Left forelimb (tissue), 1 donor: ENCODE measurements around the gene BLMH.
"Not testable (repeated sequence)": the region's sequence is repeated elsewhere in the genome, so short reads cannot be mapped to it uniquely, and the experiment has no call there.

Source experiments
- DNase-seq: peaks from one replicate; pipeline ENCODE4 v3.0.0-alpha.2; 2018; ENCODE audit warnings: low spot score

The BLMH gene

DNA sequence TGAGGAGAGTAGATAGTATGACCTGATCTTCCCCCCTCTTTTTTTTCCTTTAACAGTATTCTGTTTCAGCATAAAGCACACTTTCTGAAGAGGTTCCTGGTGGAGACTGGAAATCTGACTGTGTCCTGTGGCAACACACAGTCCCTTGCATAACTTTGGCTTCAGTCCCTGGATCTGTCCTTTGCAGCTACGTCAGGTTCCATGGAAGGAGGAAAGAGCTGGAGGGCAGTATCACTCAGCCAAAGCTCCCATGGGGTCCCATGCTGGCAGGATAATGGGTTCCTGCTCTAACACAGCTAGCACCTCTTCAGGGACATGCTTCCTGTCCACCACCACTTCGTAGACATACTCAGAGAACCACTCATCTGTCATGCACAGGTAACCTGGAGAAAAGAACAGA, 43.0 kb downstream of the BLMH start:
- no peak for DNase-seq

DNA sequence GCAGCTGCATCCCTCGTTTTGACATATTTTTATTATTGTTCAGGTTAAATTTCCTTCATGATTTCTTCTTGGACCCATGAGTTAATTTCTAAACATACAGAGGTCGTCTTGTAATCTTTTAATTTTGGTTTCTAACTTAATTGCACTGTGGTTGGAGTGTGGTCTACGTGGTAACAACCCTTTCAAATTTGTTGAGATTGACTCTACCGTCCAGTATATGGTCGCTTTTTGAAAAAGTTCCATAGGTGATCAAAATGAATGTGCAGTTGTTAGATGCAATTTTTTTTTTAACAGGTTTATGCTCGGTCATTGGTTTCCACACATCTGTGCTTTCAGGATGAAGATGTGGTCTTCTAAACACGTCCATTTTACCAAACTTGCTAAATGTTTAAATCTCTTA, 45.3 kb downstream of the BLMH start:
- DNase-seq: no peak

DNA sequence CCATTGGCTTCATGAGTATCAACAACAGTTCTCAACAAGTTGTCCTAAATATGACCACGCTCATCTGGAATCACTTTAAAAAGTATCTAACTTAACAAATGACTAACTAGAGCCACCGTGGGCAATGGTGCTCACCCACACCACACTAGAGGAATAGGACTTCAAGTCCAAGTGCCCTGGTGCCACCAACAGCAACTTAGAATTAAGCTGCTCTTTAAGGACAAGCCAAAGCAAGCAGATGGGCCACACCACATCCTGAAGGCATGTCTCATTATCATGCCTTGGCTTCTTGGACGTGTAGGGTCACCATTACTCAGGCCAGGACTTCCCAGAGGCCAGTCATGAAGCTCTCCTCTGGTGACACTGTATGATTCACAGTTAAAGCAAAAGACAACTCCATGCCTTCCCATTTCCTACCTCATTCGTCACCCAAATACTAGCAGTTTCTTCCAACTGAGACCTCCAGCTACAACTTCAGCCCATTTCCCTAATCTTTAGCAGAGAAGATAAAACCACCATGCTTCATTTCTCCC, 46.8 kb downstream of the BLMH start:
- DNase-seq: no peak

DNA sequence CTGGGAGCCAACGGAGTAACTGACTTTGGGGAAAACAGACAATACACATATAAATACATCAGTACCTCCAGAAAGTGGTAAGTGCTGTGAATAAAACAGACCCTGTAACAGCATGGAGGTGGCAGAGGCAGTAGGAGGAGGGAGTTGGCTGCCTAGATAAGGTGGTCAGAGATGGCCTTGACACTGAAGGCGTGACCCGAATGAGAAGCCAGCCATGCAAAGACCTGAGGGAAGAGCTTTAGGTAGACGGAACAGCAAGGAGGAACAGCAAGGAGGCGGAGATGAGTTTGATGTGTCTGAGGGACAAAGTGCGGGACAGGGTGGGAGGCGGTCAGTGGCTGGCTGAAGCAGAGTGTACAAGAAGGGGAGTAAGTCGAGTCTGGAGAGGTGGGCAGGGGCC, 48.2 kb downstream of the BLMH start:
- no peak for DNase-seq

GRCh38 chr17:30243002-30243401, 48.7 kb downstream of the BLMH start:
- DNase-seq: no peak

GRCh38 chr17:30241051-30241450, 50.7 kb downstream of the BLMH start:
- DNase-seq: no peak

- DNase-seq: no peak
Measured at GRCh38 chr17:30240177-30240576, 51.6 kb downstream of the BLMH start.

DNA sequence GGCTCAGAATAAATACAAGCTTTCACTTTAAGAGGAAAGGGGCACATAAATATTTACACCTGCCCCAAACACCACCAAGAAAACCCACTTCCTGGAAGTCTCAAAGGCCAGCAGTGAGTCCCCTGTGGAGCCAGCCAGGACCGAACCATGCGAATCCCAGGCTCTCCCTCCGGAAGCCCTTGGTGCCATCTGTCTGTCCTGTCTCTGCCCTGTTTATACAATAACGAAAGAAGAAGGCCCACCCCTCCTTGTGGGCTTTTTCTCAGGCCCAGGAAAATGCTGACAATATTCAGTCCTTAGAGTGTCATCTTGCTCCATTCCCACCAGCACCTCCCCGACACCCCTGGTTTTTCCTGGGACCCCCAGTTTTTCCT, 52.7 kb downstream of the BLMH start:
- no peak for DNase-seq

DNA sequence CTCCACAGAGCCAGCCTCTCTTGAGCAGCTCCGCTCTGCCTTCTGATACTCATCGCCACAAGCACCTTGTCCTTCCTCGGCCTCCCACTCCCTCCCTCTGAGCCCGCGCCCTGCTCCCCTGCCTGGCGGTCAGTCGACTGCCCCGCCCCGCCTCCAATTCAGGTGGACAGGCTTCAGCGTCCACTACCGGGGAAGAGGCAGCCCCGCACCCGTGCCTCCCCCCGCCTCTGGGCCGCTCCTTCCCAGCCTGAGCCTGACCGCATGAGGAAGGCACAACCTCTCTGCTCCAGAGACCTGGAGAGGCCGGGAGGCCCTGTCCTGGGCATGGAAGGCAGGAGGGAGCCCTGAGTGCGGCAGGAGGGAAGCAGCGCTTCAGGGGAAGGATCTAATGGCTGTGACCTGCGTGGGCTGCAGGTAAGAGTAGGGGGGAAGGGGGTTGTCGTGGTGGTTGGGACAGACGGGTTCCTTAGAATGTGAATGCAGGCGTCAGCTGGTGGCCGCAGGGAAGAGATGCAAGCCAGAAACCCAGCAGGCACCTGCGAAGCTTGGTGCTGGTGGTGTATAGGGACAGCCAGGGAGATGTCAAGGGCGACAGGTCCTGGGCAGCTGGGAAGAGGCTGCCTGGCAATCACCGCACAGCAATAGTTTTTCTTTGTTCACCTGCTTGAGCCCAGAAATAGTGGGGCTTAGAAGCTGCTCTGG, 53.2 kb downstream of the BLMH start:
- no peak for DNase-seq

DNA sequence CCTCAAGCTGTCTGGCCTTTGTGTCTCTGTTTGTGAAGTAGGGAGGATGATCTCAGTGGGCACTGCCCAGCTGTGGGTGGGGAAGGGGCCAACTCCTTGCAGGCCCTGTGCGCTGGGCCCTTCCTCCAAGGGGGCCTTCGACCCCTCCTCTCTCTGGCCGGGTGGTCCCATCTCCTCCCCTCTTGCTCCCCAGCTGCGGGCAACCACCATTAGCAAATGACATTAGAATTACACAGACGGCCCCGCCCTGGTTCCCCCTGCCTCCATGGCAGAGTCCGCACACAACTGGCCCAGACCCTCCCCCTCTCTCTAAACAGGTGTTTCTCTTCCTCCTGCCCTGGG, 53.8 kb downstream of the BLMH start:
- no peak for DNase-seq

DNA sequence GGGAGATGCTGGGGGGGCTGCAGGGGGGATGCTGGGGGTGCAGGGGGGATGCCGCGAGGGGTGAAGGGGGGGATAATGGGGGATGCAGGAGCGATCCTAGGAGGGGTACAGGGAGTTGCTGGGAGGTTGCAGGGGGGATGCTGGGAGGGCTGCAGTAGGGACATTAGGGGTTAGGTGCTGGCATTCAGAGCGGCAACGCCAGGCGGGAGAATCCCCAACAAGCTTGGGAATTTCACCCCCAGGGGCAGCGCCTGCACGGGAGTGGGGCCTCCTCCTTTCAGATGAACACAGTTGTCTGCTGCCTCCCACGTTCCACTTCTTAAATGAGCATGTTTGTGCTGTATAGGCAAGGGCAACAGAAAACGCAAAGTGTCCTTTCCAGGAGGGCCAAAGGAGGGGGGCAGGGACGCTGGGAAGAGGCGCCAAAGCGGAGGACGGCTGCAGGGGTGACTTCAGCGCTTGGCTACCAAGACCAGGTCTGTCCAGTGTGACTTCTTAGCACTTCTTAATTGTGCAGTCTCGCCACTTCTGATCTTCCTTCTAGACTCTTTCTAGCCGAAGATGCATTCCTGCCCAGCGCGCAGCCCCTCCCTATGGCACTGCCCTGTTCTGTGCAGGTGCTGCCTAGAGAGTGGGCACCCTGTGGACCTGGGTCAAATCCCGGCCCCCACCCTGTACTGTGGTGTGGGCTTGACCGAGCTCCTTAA, 54.3 kb downstream of the BLMH start:
- DNase-seq: no peak

GRCh38 chr17:30236766-30237165, 55.0 kb downstream of the BLMH start:
- DNase-seq: no peak

DNA sequence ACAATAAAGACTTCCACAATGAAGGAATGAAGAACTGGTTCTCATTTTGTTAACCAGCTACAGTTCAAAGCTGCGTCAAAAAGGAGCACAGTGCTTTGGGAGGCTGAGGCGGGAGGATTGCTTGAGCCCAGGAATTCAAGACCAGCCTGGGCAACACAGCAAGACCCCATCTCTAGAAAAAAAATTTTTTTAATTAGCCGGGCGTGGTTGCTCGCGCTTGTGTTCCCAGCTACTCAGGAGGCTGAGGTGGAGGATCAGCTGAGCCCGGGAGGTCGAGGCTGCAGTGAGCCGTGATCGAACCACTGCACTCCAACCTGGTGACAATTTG, 55.5 kb downstream of the BLMH start:
- DNase-seq: no peak

DNA sequence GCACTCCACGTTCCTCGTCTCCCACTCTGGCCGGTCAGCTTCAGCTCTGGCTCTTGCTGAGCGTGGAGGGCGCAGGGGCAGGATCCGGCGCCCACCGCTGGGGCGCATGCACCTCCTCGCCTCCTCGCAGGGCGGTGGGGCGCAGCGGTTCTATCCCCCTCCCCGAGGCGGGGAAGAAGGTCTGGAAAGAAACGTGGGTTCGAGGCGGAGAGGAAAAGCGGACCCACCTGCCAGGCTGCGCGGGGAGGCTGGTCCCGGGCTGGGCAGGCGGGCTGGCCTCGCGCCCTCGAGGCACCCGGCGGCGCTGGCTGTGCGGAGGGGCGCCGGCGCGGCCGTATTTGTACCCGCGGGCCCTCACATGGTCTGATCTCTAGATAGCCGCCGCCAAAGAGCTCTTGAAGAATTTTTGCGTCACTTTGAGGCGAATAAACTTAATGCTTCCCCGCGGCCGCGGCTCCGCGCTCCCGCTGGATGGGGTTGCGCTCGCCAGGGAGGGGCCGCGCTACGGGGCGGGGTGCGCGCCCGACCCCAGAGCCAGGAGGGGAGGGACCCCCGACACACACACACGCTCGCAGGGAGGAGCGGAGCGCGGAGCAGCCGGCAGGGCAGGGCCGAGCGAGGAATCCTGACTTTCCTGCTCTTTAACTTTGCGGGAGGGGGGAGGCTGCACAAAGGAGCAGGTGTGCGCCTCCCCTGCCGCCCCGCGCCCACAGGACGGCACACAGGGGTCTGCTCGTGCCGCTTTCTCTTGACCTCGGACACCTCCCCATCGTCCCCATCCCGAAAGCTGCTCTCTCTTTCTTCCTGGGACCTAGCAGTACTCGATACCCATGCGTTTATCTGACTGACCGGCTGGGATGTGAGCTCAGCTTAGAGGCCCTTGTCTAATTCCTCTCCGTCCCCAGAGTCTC, 56.1 kb downstream of the BLMH start, which contains the start of gene SLC6A4:
Gene SLC6A4 (minus strand): TSS at position 312 of the 911 bp plus-strand sequence. CDS start 13,739 bp downstream, outside the sequence.
- peak; percentile 57 for DNase-seq

DNA sequence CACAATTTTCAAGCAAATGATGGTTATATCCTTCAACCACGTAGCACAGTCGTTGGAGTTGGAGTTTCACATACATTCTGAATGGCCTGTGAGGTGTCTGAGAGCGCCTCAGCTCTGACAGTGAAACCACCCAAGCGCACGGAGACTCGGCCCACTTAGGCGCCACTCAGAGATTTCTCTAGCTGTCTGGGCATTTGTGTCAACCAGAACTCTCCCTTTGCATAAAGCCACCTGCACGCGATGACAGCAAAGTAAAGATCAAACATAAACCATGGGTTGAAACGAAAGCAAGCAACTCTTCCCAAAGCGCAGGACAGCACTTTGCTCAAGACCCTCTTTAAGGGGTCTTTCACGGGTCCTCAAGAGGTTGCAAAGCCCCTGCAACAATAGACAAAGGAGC, 56.8 kb downstream of the BLMH start:
- DNase-seq: no peak

DNA sequence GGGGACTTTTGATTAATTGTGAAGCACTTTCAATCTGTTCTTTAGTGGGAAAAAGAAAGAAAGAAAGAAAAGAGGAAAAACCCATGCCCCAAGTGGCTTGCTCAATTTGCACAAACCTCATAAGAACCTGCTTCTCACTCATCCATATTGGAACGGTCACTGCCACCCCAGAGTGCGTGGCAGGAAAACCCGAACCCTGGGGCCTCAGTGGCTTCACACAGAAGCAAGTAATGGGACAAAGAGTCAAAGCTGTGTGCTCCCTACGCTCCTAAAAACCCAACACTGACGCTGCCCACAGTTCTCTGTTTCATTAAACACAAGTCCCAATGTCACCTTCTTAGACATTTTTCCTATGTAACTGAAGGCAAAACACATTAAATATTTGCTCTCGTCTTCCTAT, 57.4 kb downstream of the BLMH start:
- no peak for DNase-seq

DNA sequence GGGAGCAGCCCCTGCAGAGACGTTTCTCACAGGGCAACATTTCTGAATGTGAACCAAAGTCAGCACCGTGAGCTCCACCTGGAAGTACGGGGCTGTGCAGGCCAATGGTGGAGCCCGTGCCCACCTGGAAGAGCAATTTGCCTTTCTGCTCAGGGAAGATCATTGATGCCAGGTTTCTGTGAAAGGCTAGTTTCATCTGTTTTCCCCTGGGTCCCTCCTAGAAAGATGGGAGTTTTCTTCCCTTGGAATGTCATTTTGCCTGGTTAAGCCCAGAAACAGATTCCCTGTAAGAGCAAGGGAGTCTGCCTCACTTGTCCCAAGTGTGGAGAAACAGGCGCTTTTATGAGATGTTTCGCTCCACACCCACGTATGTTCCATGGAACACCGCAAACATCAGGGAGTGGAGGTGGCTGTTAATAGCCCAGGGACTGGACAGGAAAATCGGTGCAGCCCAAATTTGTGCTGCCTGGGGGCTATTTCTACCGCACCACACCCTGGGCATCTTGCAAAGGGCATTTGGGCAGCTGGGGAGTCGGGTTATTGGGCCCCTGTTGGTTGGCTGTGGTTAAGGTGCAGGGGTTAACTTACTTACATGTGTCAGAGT, 58.8 kb downstream of the BLMH start:
- no peak for DNase-seq

DNA sequence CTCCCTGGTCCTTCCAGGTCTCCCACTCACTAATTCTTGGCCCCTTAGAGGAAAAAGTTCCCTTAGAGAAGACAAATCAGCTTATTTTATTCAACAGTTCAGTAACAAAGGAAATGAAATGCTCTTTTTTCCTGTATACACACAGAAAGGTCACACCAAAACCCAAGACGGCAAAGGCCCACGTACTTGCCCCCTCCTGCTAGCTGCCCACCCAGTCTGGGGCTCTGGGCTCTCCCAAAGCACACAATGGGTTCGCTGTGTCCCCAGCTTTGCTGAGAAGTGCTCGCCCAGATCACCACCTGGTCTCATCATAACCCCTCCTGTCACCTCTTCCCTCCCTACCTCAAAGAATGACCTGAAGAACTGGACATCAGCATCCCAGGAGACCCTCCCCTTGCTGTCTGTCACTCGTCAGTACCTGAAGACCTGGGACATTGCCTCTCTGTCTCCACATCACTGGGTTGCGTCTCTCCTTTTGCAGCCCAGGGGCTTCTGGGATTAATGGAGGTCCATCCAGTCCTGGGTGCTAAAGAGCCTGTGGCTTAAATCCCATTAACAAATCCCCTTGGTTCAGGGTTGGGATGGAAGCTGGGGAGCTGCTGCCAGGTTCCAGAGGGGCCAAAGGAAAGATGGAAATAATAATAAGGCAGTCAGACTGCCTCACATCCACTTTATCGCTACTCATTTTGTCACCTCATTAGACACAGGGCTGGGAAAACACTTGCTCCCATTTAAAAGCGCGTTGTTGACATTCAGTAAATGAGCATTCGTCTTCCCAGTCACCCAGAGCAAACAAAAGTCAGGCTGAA, 59.5 kb downstream of the BLMH start:
- DNase-seq: no peak

DNA sequence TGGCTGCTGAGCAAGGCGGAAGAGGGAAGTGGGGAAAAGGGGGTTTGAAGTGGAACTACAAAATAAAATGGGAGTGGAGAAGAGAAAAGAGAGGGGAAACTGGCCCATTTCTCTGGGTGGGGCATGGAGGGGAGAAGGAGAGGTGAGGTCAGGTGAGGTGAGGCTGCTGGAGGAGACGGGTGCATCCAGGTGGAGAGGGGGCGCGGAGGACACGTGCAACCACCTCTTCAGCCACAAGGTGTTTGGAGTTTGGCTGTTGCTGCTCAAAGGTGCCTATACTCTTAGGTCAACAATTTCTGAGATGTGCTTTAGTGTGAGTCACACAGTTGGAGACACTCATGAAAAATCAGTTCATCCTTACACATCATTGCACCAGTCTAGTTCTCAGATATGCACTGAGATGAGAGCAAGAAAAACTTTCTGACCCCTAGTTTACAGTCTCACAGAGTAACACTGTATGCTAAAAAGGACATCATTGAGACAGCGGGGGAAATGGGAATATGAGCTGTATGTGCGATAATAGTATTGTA, 61.1 kb downstream of the BLMH start:
- no peak for DNase-seq

- DNase-seq: not testable (repeated sequence)
Measured at GRCh38 chr17:30230009-30230408, 61.7 kb downstream of the BLMH start.

- DNase-seq: no peak
Measured at GRCh38 chr17:30229012-30229411, 62.7 kb downstream of the BLMH start.
